A549 (cell line): Measurements from ENCODE around the gene ACTG2. TPM values are rescaled to one million over a fixed set of nuclear protein-coding genes. Genes with fewer than 3 reads are reported as not detected.

Experiments used
- ATAC-seq, 2 experiments: fragments of 200-7000 bp in 1 of 2; fragments of >200 bp in 1 of 2; cut with Nextera tagmentation in 1 of 2; cut with Tn5 transposase in 1 of 2; 3 replicates each; pipeline versions ENCODE4 v1.8.0 to v1.9.1; 2018 to 2020; ENCODE audit warnings: mild to moderate bottlenecking in 1 of 2, moderate library complexity in 1 of 2
- CTCF ChIA-PET: fragments of 300-600 bp; sonication (Branson Sonifier 250); formaldehyde crosslinking; extraction: SDS; loops from one replicate; lab custom pipeline; 2021; ENCODE audit warnings: antibody characterized with exemption, inconsistent platforms; lab: Yijun Ruan, JAX
- POLR2A ChIA-PET: fragments of 350-600 bp; formaldehyde crosslinking; extraction: SDS; loops from one replicate; lab custom pipeline; 2021; ENCODE audit warnings: antibody characterized with exemption, inconsistent platforms; lab: Yijun Ruan, JAX
- DNase-seq, 2 experiments: peaks; one replicate each; pipeline versions ENCODE4 v3.0.0 to v3.0.0-alpha.2; 2011 to 2016; ENCODE audit warnings: low read depth in 1 of 2, low spot score in 1 of 2
- FAIRE-seq: peaks from 2 replicates; lab custom pipeline; 2011; peaks lifted over from hg19 to GRCh38; lab: Jason Lieb, UNC
- H3K27ac ChIP-seq, 2 experiments: fragments of >200 bp; sonication (Bioruptor Twin); formaldehyde crosslinking; 3 replicates each; pipeline ENCODE4 v1.5.1; 2016 to 2017
- H3K4me1 ChIP-seq: fragments of >200 bp; sonication (Bioruptor Twin); formaldehyde crosslinking; 3 replicates; pipeline ENCODE4 v1.6.1; 2016
- H3K4me2 ChIP-seq: fragments of >200 bp; sonication (Bioruptor Twin); formaldehyde crosslinking; 3 replicates; pipeline ENCODE4 v1.6.1; 2016
- H3K4me3 ChIP-seq: fragments of >200 bp; sonication (Bioruptor Twin); formaldehyde crosslinking; 3 replicates; pipeline ENCODE4 v1.5.1; 2016
- H3K9me3 ChIP-seq: fragments of >200 bp; sonication (Bioruptor Twin); formaldehyde crosslinking; 3 replicates; pipeline ENCODE4 v1.6.1; 2016
- CEBPB ChIP-seq, 2 experiments: fragments of >200 bp in 1 of 2; sonication (Bioruptor Twin) in 1 of 2; formaldehyde crosslinking in 1 of 2; IDR thresholded peaks; 2 replicates each; pipeline ENCODE4 v1.6.1; 2012 to 2016
- CHD4 ChIP-seq: fragments of 200-600 bp; sonication (generic); IDR thresholded peaks from 2 replicates; pipeline ENCODE4 v1.6.1; 2016; ENCODE audit warnings: antibody characterized with exemption, mild to moderate bottlenecking, borderline replicate concordance
- FOSL2 ChIP-seq, 2 experiments: fragments of 450-650 bp in 1 of 2; fragments of >200 bp in 1 of 2; sonication (Bioruptor Twin) in 1 of 2; formaldehyde crosslinking; IDR thresholded peaks; 2 replicates each; pipeline versions ENCODE4 v1.5.0 to v1.6.1; 2016 to 2020; ENCODE audit warnings: mild to moderate bottlenecking in 1 of 2, moderate library complexity in 1 of 2
- HEYL ChIP-seq: fragments of 250-450 bp; sonication (Bioruptor Pico); IDR thresholded peaks from 2 replicates; pipeline ENCODE4 v1.8.0; 2021; ENCODE audit warnings: mild to moderate bottlenecking, moderate library complexity
- HOXB13 ChIP-seq: fragments of 250-450 bp; sonication (Bioruptor Pico); IDR thresholded peaks from 2 replicates; pipeline ENCODE4 v1.5.0; 2020; ENCODE audit warnings: low read depth, mild to moderate bottlenecking, moderate library complexity
- HOXB5 ChIP-seq: fragments of 250-450 bp; sonication (Bioruptor Pico); IDR thresholded peaks from 2 replicates; pipeline ENCODE4 v1.5.0; 2020; ENCODE audit warnings: mild to moderate bottlenecking, moderate library complexity
- JUNB ChIP-seq: fragments of >200 bp; sonication (Bioruptor Twin); formaldehyde crosslinking; IDR thresholded peaks from 2 replicates; pipeline ENCODE4 v1.6.1; 2016
- MAFK ChIP-seq: fragments of 450-650 bp; IDR thresholded peaks from 2 replicates; pipeline ENCODE4 v1.6.1; 2014; ENCODE audit not compliant: partially characterized antibody
- MAZ ChIP-seq: fragments of 150-350 bp; IDR thresholded peaks from 2 replicates; pipeline ENCODE4 v1.6.1; 2014; ENCODE audit warnings: antibody characterized with exemption, low read depth, low read length, borderline replicate concordance
- MYC ChIP-seq: IDR thresholded peaks from 2 replicates; pipeline ENCODE4 v1.6.1; 2012; ENCODE audit warnings: mild to moderate bottlenecking, inconsistent platforms, low read length, improper control_type of control experiment, borderline replicate concordance
- NFE2L2 ChIP-seq: fragments of 150-350 bp; conservative IDR thresholded peaks from 2 replicates; pipeline ENCODE4 v1.6.1; 2014; ENCODE audit warnings: low read length
- RCOR1 ChIP-seq: fragments of 150-350 bp; IDR thresholded peaks from 2 replicates; pipeline ENCODE4 v1.6.1; 2014; ENCODE audit warnings: antibody characterized with exemption, low read length, low read depth
- RFX5 ChIP-seq: fragments of 450-650 bp; IDR thresholded peaks from 2 replicates; pipeline ENCODE4 v1.7.1; 2014; ENCODE audit warnings: antibody characterized with exemption, mild to moderate bottlenecking, moderate library complexity
- SREBF2 ChIP-seq: fragments of 450-650 bp; IDR thresholded peaks from 2 replicates; pipeline ENCODE4 v1.6.1; 2014; ENCODE audit warnings: mild to moderate bottlenecking, moderate library complexity
- WGBS: methylation state at CpG from one replicate; pipeline ENCODE4 v1.1.6; 2017; ENCODE audit errors: missing lambda C conversion rate; 5-methylcytosine and 5-hydroxymethylcytosine counted together
- polyA minus RNA-seq: library from RNA; depleted of rRNA, polyadenylated mRNA; stranded (reverse); fragments of >200 nt; gene quantifications from 2 replicates; pipeline ENCODE4 v1.2.3, GENCODE V29; 2011; rRNA and poly(A)+ RNA removed
- polyA plus RNA-seq, 4 experiments: library from polyadenylated mRNA; depleted of rRNA in 3 of 4; stranded (reverse); fragments of >200 nt; fragmentation: RNase III in 1 of 4; extraction: RNeasy Plus Mini Kit Qiagen cat#74134 plus additional on column Dnase treatment in 1 of 4; gene quantifications; 2 replicates in 3 of 4; 3 replicates in 1 of 4; pipeline ENCODE4 v1.2.3, GENCODE V29; 2011 to 2017
- TF ChIP-seq, protein P1 (sequence below): fragments of 250-450 bp; sonication (Bioruptor Pico); IDR thresholded peaks from 2 replicates; pipeline ENCODE4 v1.5.0; 2021; ENCODE audit warnings: mild to moderate bottlenecking, moderate library complexity, borderline replicate concordance
- TF ChIP-seq, protein P2 (sequence below): fragments of >200 bp; sonication (Bioruptor Twin); formaldehyde crosslinking; IDR thresholded peaks from 2 replicates; pipeline ENCODE4 v1.6.1; 2016
- TF ChIP-seq, protein P3 (sequence below): fragments of >200 bp; sonication (Bioruptor Twin); formaldehyde crosslinking; IDR thresholded peaks from 3 replicates; pipeline ENCODE4 v1.5.1; 2016
- TF ChIP-seq, protein P4 (sequence below): IDR thresholded peaks from 2 replicates; pipeline ENCODE4 v1.6.1; 2012
- TF ChIP-seq, protein P5 (sequence below): fragments of 150-350 bp; IDR thresholded peaks from 2 replicates; pipeline ENCODE4 v1.6.1; 2014; ENCODE audit warnings: low read depth, mild to moderate bottlenecking, low read length

The ACTG2 gene
- polyA plus RNA-seq (2011; rRNA removed): 0.04 and 0.07 TPM in 2 replicates
- 0.34 and 0.36 TPM in 2 replicates for polyA plus RNA-seq (2012; cell fraction: cytosol; rRNA removed)
- 0.26 and 0.48 TPM in 2 replicates for polyA plus RNA-seq (2012; cell fraction: nucleus; rRNA removed)
- polyA plus RNA-seq (2017; fragmentation: RNase III; extraction: RNeasy Plus Mini Kit Qiagen cat#74134 plus additional on column Dnase treatment): 0.26 to 0.51 TPM (median 0.33 TPM) in 3 replicates
- 0.21 and 1.4 TPM in 2 replicates for polyA minus RNA-seq

DNA sequence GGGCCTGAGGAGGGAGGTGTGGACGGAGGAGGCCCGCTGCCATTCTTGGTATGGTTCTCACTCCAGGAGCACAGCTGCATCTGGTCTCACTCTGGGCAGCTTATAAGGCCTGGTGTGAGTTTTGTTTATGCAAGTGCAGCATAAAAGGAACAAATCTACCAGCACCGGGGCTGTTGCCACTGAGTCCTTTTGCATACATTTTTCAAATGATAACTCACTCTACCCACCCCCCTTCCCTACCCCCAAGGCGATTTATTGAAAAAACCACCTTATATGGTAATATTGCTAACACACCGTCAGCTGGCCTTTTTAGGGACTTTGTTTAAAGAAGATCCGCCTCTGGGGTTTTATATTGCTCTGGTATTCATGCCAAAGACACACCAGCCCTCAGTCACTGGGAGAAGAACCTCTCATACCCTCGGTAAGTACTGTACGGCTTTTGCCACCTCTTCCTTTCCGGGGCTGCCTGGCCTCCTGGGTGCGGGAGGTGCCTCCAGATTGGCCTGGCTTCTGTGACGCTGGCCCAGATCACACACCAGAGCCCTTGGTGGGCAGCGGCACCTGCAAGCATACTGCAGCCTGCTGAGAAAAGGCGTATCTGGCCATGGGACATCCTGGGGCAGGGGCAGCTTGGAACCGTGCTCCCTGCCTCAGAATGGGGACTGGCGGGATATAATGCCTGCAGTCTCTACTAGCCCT is at the start of gene ACTG2:
TSS of gene ACTG2 (plus strand) at position 378 of the 699 bp plus-strand sequence. CDS start 8,304 bp downstream, outside the sequence.
- H3K4me3 ChIP-seq: no peak within 1 kb of the TSS
- WGBS: 70% methylated on average over 15 of the region's 15 CpGs
- no peak within 1 kb of the TSS for H3K4me2 ChIP-seq
- ChIA-PET POLR2A (no interaction called here), CTCF (interaction anchor here (0.6 kb wide), 1 partner anchor 37 kb away, joined by 3 read pairs; no protein-coding TSS in a partner anchor)
- DNase-seq (no peak), FAIRE-seq (no peak), ATAC-seq (no peak)
- peaks cover 6% of the 10 kb centered on the region; the same call in 2 of the 3 replicates for H3K4me1 ChIP-seq
- no peaks in the 10 kb centered on the region for H3K9me3 ChIP-seq
- H3K27ac ChIP-seq: no peak within 1 kb of the TSS
- TF ChIP-seq MAZ: no peak
- TF ChIP-seq, protein P1, sequence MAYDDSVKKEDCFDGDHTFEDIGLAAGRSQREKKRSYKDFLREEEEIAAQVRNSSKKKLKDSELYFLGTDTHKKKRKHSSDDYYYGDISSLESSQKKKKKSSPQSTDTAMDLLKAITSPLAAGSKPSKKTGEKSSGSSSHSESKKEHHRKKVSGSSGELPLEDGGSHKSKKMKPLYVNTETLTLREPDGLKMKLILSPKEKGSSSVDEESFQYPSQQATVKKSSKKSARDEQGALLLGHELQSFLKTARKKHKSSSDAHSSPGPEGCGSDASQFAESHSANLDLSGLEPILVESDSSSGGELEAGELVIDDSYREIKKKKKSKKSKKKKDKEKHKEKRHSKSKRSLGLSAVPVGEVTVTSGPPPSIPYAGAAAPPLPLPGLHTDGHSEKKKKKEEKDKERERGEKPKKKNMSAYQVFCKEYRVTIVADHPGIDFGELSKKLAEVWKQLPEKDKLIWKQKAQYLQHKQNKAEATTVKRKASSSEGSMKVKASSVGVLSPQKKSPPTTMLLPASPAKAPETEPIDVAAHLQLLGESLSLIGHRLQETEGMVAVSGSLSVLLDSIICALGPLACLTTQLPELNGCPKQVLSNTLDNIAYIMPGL (CRISPR knock-in tag): no peak
- TF ChIP-seq RFX5: no peak
- TF ChIP-seq NFE2L2: no peak
- no peak for TF ChIP-seq SREBF2

DNA sequence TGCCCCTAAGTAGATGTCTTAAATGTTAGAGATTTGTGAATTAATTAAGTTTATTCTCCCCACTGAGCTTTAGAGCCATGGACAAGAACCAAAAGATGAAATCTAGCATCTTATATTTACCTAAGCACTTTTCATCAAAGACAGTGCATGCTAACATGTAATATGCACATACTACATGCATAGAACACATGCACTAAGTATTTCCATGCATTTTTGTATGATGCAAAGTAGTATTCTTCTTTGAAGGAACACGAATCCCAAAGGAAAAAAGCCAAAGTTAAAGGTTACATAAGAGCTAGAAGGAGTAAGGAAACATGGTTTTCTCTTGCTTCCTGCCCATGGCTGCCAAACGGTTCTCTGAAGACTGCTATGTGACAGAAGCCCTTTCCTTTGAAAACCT is 48.7 kb upstream of the ACTG2 start:
- POLR2A ChIA-PET: no interaction called here
- FAIRE-seq: no peak
- no peak for TF ChIP-seq RCOR1
- TF ChIP-seq HOXB5 (CRISPR knock-in tag): no peak
- no peak for TF ChIP-seq MAFK
- TF ChIP-seq CEBPB (IDR thresholded peaks at IDR 0.05): no peak
- no peak for TF ChIP-seq CHD4
- TF ChIP-seq HEYL (CRISPR knock-in tag): no peak
- no peak for TF ChIP-seq HOXB13
- TF ChIP-seq MAZ: no peak
- no peak for TF ChIP-seq MYC
- TF ChIP-seq, protein P2, sequence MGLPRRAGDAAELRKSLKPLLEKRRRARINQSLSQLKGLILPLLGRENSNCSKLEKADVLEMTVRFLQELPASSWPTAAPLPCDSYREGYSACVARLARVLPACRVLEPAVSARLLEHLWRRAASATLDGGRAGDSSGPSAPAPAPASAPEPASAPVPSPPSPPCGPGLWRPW: no peak
- TF ChIP-seq, protein P3, sequence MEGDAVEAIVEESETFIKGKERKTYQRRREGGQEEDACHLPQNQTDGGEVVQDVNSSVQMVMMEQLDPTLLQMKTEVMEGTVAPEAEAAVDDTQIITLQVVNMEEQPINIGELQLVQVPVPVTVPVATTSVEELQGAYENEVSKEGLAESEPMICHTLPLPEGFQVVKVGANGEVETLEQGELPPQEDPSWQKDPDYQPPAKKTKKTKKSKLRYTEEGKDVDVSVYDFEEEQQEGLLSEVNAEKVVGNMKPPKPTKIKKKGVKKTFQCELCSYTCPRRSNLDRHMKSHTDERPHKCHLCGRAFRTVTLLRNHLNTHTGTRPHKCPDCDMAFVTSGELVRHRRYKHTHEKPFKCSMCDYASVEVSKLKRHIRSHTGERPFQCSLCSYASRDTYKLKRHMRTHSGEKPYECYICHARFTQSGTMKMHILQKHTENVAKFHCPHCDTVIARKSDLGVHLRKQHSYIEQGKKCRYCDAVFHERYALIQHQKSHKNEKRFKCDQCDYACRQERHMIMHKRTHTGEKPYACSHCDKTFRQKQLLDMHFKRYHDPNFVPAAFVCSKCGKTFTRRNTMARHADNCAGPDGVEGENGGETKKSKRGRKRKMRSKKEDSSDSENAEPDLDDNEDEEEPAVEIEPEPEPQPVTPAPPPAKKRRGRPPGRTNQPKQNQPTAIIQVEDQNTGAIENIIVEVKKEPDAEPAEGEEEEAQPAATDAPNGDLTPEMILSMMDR: no peak
- TF ChIP-seq, protein P4, sequence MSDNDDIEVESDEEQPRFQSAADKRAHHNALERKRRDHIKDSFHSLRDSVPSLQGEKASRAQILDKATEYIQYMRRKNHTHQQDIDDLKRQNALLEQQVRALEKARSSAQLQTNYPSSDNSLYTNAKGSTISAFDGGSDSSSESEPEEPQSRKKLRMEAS: no peak
- no peak for TF ChIP-seq FOSL2 (IDR thresholded peaks at IDR 0.05)
- TF ChIP-seq FOSL2 (CRISPR knock-in tag; IDR thresholded peaks at IDR 0.05): no peak
- TF ChIP-seq, protein P5, sequence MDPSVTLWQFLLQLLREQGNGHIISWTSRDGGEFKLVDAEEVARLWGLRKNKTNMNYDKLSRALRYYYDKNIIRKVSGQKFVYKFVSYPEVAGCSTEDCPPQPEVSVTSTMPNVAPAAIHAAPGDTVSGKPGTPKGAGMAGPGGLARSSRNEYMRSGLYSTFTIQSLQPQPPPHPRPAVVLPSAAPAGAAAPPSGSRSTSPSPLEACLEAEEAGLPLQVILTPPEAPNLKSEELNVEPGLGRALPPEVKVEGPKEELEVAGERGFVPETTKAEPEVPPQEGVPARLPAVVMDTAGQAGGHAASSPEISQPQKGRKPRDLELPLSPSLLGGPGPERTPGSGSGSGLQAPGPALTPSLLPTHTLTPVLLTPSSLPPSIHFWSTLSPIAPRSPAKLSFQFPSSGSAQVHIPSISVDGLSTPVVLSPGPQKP: no peak
- no peak for TF ChIP-seq JUNB
- CTCF ChIA-PET: interaction anchor here (1.1 to 8.8 kb wide), 2 partner anchors 20 to 65 kb away, joined by 3 to 38 read pairs; no protein-coding TSS in a partner anchor
- 69% methylated on average over 2 of the region's 2 CpGs for WGBS
- no peak overlapping the region for H3K27ac ChIP-seq
- H3K4me2 ChIP-seq: no peak overlapping the region
- H3K4me3 ChIP-seq: no peak overlapping the region
- no peak for ATAC-seq
- no peak for DNase-seq
- peaks cover 15% of the 10 kb centered on the region for H3K4me1 ChIP-seq
- H3K9me3 ChIP-seq: no peaks in the 10 kb centered on the region
